PC-9 (cell line): ENCODE results near the gene URB1. TPM values are rescaled to one million over a fixed set of nuclear protein-coding genes. Genes with fewer than 3 reads are reported as not detected.

ENCODE experiments used
- BruUV-seq: library from RNA; stranded (reverse); fragments of 400-500 nt; replicated peaks from 2 replicates; lab custom pipeline; 2021; lab: Mats Ljungman, UMichigan
- CTCF ChIA-PET: fragments of 300-600 bp; sonication (Branson Sonifier 250); formaldehyde crosslinking; loops from one replicate; lab custom pipeline; 2022; ENCODE audit warnings: antibody characterized with exemption; lab: Charles Lee
- POLR2A ChIA-PET: fragments of 300-600 bp; sonication (Branson Sonifier 250); formaldehyde crosslinking; loops from one replicate; lab custom pipeline; 2022; ENCODE audit warnings: antibody characterized with exemption; ENCODE audit not compliant: unreplicated experiment; lab: Charles Lee
- DNase-seq, 2 experiments: peaks; one replicate each; pipeline versions ENCODE4 v3.0.0 to v3.0.0-alpha.2; 2015 to 2022; ENCODE audit warnings: mixed read lengths in 1 of 2
- H2AFZ ChIP-seq: fragments of 200-600 bp; sonication (generic); 2 replicates; pipeline ENCODE4 v1.8.1; 2017; ENCODE audit warnings: antibody characterized with exemption
- H3F3A ChIP-seq: fragments of 200-600 bp; sonication (generic); 2 replicates; pipeline ENCODE4 v1.8.1; 2017; ENCODE audit warnings: antibody characterized with exemption, mild to moderate bottlenecking, low read depth; ENCODE audit not compliant: insufficient read depth
- H3K27ac ChIP-seq: fragments of 200-600 bp; sonication (generic); 2 replicates; pipeline ENCODE4 v1.6.1; 2016; ENCODE audit warnings: mixed run types
- H3K27me3 ChIP-seq: fragments of 200-600 bp; sonication (generic); 2 replicates; pipeline ENCODE4 v1.6.1; 2016; ENCODE audit warnings: low read depth, mixed run types; ENCODE audit not compliant: insufficient read depth
- H3K36me3 ChIP-seq: fragments of 200-600 bp; sonication (generic); 2 replicates; pipeline ENCODE4 v1.6.1; 2016; ENCODE audit warnings: low read depth, mixed run types
- H3K4me1 ChIP-seq: fragments of 200-600 bp; sonication (generic); replicated peaks from 2 replicates; pipeline ENCODE4 v1.6.1; 2016; ENCODE audit warnings: mixed run types; ENCODE audit not compliant: insufficient read depth
- H3K4me2 ChIP-seq: fragments of 200-600 bp; sonication (generic); 2 replicates; pipeline ENCODE4 v1.6.1; 2017; ENCODE audit warnings: mixed run types
- H3K4me3 ChIP-seq: fragments of 200-600 bp; sonication (generic); 2 replicates; pipeline ENCODE4 v1.6.1; 2016; ENCODE audit warnings: mixed run types
- H3K79me2 ChIP-seq: fragments of 200-600 bp; sonication (generic); 2 replicates; pipeline ENCODE4 v1.6.1; 2017; ENCODE audit warnings: low read depth, mixed run types
- H3K9me2 ChIP-seq: fragments of 200-600 bp; sonication (generic); 2 replicates; pipeline ENCODE4 v1.8.1; 2017; ENCODE audit warnings: mild to moderate bottlenecking; ENCODE audit not compliant: insufficient read depth
- H3K9me3 ChIP-seq: fragments of 200-600 bp; sonication (generic); 2 replicates; pipeline ENCODE4 v1.8.1; 2016; ENCODE audit warnings: low read depth; ENCODE audit not compliant: insufficient read depth
- H4K20me1 ChIP-seq: fragments of 200-600 bp; sonication (generic); 2 replicates; pipeline ENCODE4 v1.8.1; 2017; ENCODE audit not compliant: insufficient read depth
- EZH2 ChIP-seq: fragments of 200-600 bp; sonication (generic); IDR thresholded peaks from 2 replicates; pipeline ENCODE4 v1.8.0; 2017; ENCODE audit warnings: antibody characterized with exemption, low read depth
- intact Hi-C: fragments of 100-400 bp; cut with micrococcal nuclease; formaldehyde crosslinking; loops from one replicate; pipeline ENCODE4 v1.10.0; 2022; ENCODE audit not compliant: unreplicated experiment
- total RNA-seq: library from RNA; stranded (reverse); gene quantifications from 2 replicates; pipeline ENCODE4 v1.2.3, GENCODE V29; 2021
- TF ChIP-seq, protein P1 (sequence below): fragments of 200-600 bp; sonication (generic); conservative IDR thresholded peaks from 2 replicates; pipeline ENCODE4 v1.6.1; 2017; ENCODE audit warnings: mixed run types, antibody characterized with exemption, mild to moderate bottlenecking, moderate library complexity

The URB1 gene
- total RNA-seq, 1 experiment from 2014 or later = 11.0 TPM

DNA sequence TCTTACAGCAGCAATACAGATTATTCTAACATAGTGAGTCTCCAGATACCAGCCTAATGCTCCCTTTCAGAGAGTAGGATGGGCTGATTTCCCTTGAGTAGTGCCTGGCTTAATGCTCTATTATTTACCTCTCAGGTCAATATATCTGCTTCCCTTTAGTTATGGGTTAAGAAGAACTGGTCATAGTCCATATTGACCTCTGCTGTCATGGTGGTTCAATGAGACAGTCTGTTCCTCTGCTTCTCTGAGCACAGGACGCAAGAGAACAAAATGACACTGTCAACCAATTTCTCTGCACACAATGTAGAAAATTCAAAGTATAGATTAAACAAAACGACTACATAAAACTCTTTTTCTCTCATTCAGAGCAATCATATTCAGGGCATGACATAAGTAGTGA is 91.2 kb downstream of the URB1 start:
- no peaks in the 10 kb centered on the region for H4K20me1 ChIP-seq
- H3K9me2 ChIP-seq = no peaks in the 10 kb centered on the region
- no peaks in the 10 kb centered on the region for H3K4me1 ChIP-seq
- DNase-seq = no peak
- H2AFZ ChIP-seq = no peak overlapping the region
- CTCF ChIA-PET = no interaction called here
- no peaks in the 10 kb centered on the region for H3K36me3 ChIP-seq
- no peak overlapping the region for H3K4me2 ChIP-seq
- intact Hi-C loops = no loop called here
- no TSS peak for BruUV-seq
- POLR2A ChIA-PET = no interaction called here
- H3K27ac ChIP-seq = no peak overlapping the region
- no peaks in the 10 kb centered on the region for H3K79me2 ChIP-seq
- 0 out of 2 replicates have a peak, but pooled peaks cover 6% of the 10 kb centered on the region for H3F3A ChIP-seq
- H3K4me3 ChIP-seq = no peak overlapping the region
- H3K27me3 ChIP-seq = no peaks in the 10 kb centered on the region
- H3K9me3 ChIP-seq = no peaks in the 10 kb centered on the region
- no peak for TF ChIP-seq EZH2
- TF ChIP-seq, protein P1, sequence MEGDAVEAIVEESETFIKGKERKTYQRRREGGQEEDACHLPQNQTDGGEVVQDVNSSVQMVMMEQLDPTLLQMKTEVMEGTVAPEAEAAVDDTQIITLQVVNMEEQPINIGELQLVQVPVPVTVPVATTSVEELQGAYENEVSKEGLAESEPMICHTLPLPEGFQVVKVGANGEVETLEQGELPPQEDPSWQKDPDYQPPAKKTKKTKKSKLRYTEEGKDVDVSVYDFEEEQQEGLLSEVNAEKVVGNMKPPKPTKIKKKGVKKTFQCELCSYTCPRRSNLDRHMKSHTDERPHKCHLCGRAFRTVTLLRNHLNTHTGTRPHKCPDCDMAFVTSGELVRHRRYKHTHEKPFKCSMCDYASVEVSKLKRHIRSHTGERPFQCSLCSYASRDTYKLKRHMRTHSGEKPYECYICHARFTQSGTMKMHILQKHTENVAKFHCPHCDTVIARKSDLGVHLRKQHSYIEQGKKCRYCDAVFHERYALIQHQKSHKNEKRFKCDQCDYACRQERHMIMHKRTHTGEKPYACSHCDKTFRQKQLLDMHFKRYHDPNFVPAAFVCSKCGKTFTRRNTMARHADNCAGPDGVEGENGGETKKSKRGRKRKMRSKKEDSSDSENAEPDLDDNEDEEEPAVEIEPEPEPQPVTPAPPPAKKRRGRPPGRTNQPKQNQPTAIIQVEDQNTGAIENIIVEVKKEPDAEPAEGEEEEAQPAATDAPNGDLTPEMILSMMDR = no peak

DNA sequence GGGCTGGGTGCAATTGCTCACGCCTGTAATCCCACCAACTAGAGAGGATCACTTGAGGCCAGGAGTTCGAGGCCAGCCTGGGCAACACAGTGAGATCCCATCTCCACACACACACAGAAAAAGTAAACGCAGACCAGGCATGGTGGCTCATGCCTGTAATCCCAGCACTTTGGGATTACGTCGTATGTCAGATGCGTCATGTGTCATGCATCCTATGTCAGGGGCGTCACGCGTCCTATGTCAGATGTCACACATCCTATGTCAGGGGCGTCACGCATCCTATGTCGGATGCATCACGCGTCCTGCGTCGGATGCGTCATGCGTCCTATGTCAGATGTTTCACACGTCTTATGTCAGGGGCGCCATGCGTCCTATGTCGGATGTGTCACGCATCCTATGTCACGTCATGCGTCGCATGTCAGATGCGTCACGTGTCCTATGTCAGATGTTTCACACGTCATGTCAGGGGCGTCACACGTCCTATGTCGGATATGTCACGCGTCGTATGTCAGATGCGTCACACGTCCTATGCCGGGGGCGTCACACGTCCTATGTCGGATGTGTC is 92.6 kb downstream of the URB1 start:
- Histone ChIP-seq H2AFZ (no peak overlapping the region), H3K4me2 (no peak overlapping the region), H3K27me3 (no peaks in the 10 kb centered on the region), H3K4me3 (no peak overlapping the region), H3F3A (0 out of 2 replicates have a peak, but pooled peaks cover 6% of the 10 kb centered on the region), H3K9me2 (no peaks in the 10 kb centered on the region), H3K79me2 (no peaks in the 10 kb centered on the region), H3K27ac (no peak overlapping the region), H3K4me1 (no peaks in the 10 kb centered on the region), H3K36me3 (no peaks in the 10 kb centered on the region), H4K20me1 (no peaks in the 10 kb centered on the region), H3K9me3 (no peaks in the 10 kb centered on the region)
- DNase-seq = no peak
- TF ChIP-seq, protein P1 = no peak
- TF ChIP-seq EZH2 = no peak
- intact Hi-C loops = no loop called here
- CTCF ChIA-PET = no interaction called here
- POLR2A ChIA-PET = no interaction called here
- no TSS peak for BruUV-seq

DNA sequence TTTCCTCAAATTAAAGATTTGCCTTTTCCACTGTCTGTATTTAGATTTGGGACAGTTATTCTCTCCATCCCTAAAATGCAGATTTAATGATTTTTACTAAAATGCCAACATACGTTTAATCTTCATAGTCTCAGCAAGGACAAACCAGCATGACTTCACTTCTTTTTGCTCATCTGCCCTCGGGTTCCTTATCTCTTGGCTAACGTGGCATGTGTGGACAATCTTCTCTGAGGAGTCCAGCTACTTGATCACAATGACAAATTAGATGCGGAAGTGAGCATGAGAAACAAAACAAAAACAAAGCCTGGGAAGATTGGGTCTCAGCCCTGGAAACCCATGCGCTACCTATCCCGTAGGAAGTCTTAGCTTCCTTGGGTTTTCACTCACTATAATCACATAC is 93.1 kb downstream of the URB1 start:
- intact Hi-C loops = no loop called here
- Histone ChIP-seq H3K9me2 (no peaks in the 10 kb centered on the region), H3K27ac (no peak overlapping the region), H3K9me3 (no peaks in the 10 kb centered on the region), H2AFZ (no peak overlapping the region), H3K36me3 (no peaks in the 10 kb centered on the region), H3K4me1 (no peaks in the 10 kb centered on the region), H3F3A (0 out of 2 replicates have a peak, but pooled peaks cover 6% of the 10 kb centered on the region), H3K79me2 (no peaks in the 10 kb centered on the region), H3K4me3 (no peak overlapping the region), H3K27me3 (no peaks in the 10 kb centered on the region), H4K20me1 (no peaks in the 10 kb centered on the region), H3K4me2 (no peak overlapping the region)
- no TSS peak for BruUV-seq
- ChIA-PET CTCF (no interaction called here), POLR2A (no interaction called here)
- no peak for TF ChIP-seq EZH2
- TF ChIP-seq, protein P1 = no peak
- DNase-seq = no peak
